Ascending aorta (tissue), 2 donors: ENCODE data around the gene UBQLN2. TPM values are rescaled to one million over a fixed set of nuclear protein-coding genes. Genes with fewer than 3 reads are reported as not detected.

Experiments used
- DNase-seq, 2 donors: peaks; one replicate each; pipeline ENCODE4 v3.0.0-alpha.2; 2019; ENCODE audit warnings: low spot score in 2 of 2
- H3K27ac ChIP-seq, 2 donors: fragments of 200-600 bp; sonication (generic); one replicate each; pipeline ENCODE4 v1.5.1; 2016 to 2017; ENCODE audit warnings: mild to moderate bottlenecking in 1 of 2
- H3K27me3 ChIP-seq: fragments of 200-600 bp; sonication (generic); one replicate; pipeline ENCODE4 v1.5.1; 2017
- H3K36me3 ChIP-seq, 2 donors: fragments of 200-600 bp; sonication (generic); one replicate each; pipeline ENCODE4 v1.5.1; 2016
- H3K4me1 ChIP-seq, 2 donors: fragments of 200-600 bp; sonication (generic); one replicate each; pipeline ENCODE4 v1.5.1; 2016 to 2017; ENCODE audit warnings: mild to moderate bottlenecking in 1 of 2
- H3K4me3 ChIP-seq, 2 donors: fragments of 200-600 bp; sonication (generic); one replicate each; pipeline ENCODE4 v1.5.1; 2016 to 2017; ENCODE audit warnings: mild to moderate bottlenecking in 1 of 2
- H3K9me3 ChIP-seq, 2 donors: fragments of 200-600 bp; sonication (generic); one replicate each; pipeline ENCODE4 v1.5.1; 2016
- intact Hi-C: fragments of 100-400 bp; cut with DNase I; formaldehyde crosslinking; loops from one replicate; pipeline ENCODE4 v1.15.1; 2023
- total RNA-seq: library from RNA; depleted of rRNA; stranded (reverse); fragments of >200 nt; gene quantifications from one replicate; pipeline ENCODE4 v1.1.0, GENCODE V29; 2016
- TF ChIP-seq, protein P1 (sequence below), 3 experiments: fragments of 200-600 bp in 2 of 3; fragments of 450-650 bp in 1 of 3; sonication (generic) in 2 of 3; IDR thresholded peaks; one replicate each; pipeline ENCODE4 v1.5.1; 2016 to 2019; ENCODE audit warnings: antibody characterized with exemption in 3 of 3, mild to moderate bottlenecking in 1 of 3, moderate library complexity in 1 of 3

The UBQLN2 gene
- total RNA-seq, 1 donor from 2014 or later: 23.9 TPM

DNA sequence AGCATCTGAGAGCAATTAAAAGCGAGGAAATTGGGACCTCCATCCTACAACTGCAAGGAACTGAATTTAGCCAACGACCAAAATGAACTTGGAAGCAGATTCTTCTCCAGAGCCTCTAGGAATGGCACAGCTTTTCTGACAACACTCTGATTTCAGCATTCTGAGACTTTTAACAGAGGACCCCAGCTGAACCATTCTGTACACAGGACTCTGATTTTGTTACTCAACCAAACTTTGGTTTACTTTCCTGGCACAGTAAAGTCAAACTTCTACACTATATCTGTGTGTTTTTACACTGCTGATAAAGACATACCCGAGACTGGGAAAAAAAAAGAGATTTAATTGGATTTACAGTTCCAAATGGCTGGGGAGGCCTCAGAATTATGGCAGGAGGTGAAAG lies 37.6 kb downstream of the UBQLN2 start:
- no peak for DNase-seq
- Histone ChIP-seq H3K36me3 (peaks cover 0 to 8% of the 10 kb centered on the region in 2 donors), H3K9me3 (peaks cover 0 to 26% of the 10 kb centered on the region in 2 donors), H3K27me3 (no peaks in the 10 kb centered on the region), H3K4me1 (no peaks in the 10 kb centered on the region), H3K4me3 (no peak overlapping the region), H3K27ac (no peak overlapping the region)
- intact Hi-C loops: no loop called here
- TF ChIP-seq, protein P1, sequence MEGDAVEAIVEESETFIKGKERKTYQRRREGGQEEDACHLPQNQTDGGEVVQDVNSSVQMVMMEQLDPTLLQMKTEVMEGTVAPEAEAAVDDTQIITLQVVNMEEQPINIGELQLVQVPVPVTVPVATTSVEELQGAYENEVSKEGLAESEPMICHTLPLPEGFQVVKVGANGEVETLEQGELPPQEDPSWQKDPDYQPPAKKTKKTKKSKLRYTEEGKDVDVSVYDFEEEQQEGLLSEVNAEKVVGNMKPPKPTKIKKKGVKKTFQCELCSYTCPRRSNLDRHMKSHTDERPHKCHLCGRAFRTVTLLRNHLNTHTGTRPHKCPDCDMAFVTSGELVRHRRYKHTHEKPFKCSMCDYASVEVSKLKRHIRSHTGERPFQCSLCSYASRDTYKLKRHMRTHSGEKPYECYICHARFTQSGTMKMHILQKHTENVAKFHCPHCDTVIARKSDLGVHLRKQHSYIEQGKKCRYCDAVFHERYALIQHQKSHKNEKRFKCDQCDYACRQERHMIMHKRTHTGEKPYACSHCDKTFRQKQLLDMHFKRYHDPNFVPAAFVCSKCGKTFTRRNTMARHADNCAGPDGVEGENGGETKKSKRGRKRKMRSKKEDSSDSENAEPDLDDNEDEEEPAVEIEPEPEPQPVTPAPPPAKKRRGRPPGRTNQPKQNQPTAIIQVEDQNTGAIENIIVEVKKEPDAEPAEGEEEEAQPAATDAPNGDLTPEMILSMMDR (IDR thresholded peaks at IDR 0.05): no peak

DNA sequence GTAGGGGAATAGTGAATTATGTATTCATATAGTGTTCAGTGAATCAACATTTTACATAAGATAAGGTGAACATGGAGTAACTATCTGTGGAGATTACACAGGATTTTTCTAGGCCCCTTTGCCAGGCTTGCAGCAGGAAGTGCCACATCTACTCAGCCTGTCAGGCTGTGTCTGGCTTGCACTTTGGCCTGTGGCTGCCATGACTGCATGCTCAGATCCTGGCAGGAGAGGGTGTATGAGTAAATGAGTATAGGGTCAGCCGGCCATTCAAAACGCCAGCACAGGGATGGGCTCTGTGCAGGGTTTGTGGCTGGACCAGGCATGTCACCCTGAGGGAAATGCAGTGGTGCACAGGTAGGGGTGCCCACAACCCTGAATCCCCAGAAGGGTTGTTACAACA lies 51.9 kb downstream of the UBQLN2 start:
- no peak overlapping the region for H3K27ac ChIP-seq
- no peak overlapping the region for H3K4me3 ChIP-seq
- H3K36me3 ChIP-seq: no peaks in the 10 kb centered on the region
- DNase-seq: no peak
- H3K27me3 ChIP-seq: no peaks in the 10 kb centered on the region
- TF ChIP-seq, protein P1 (IDR thresholded peaks at IDR 0.05): no peak
- H3K9me3 ChIP-seq: no peaks in the 10 kb centered on the region
- intact Hi-C loops: no loop called here
- H3K4me1 ChIP-seq: no peaks in the 10 kb centered on the region

Other genes with a start within 250 kb of the UBQLN2 start
- 15.4 TPM for gene NBDY, start 165.6 kb downstream of the UBQLN2 start, total RNA-seq